ENCODE results near the gene SERINC1. TPM values are rescaled to one million over a fixed set of nuclear protein-coding genes. Genes with fewer than 3 reads are reported as not detected.
"Not testable (repeated sequence)": the region's sequence is repeated elsewhere in the genome, so short reads cannot be mapped to it uniquely, and the experiment has no call there.

Gene SERINC1
- total RNA-seq, 1 experiment from 2014 or later = 31.3 TPM

- TF ChIP-seq ARID4B (CRISPR knock-in tag; IDR thresholded peaks at IDR 0.05; ENCODE audit: borderline replicate concordance) (no peak), HMGXB4 (CRISPR knock-in tag; IDR thresholded peaks at IDR 0.05) (no peak), USF1 (CRISPR knock-in tag; IDR thresholded peaks at IDR 0.05) (no peak), GRHL2 (CRISPR knock-in tag; IDR thresholded peaks at IDR 0.05; ENCODE audit: insufficient replicate concordance, severe bottlenecking) (no peak), PRRX2 (CRISPR knock-in tag; IDR thresholded peaks at IDR 0.05) (no peak), ZMAT4 (CRISPR knock-in tag; IDR thresholded peaks at IDR 0.05) (no peak), ZNF532 (CRISPR knock-in tag; IDR thresholded peaks at IDR 0.05; ENCODE audit: borderline replicate concordance) (no peak), NFATC4 (CRISPR knock-in tag; IDR thresholded peaks at IDR 0.05) (no peak)
Measured at GRCh38 chr6:122511193-122511924, 39.8 kb upstream of the SERINC1 start (continued).

- Mint-ChIP-seq H3K9me3 (peaks cover 76% of the 10 kb centered on the region), H3K36me3 (peaks cover 76% of the 10 kb centered on the region)
- H3K27me3 Mint-ChIP-seq (ENCODE audit: low read depth); ATAC-seq; DNase-seq (ENCODE audit: low spot score); H3K4me1 Mint-ChIP-seq; CTCF ChIA-PET; H3K4me3 Mint-ChIP-seq; H3K27ac Mint-ChIP-seq; POLR2A ChIA-PET: not testable (repeated sequence)
Measured at GRCh38 chr6:122505170-122505569, 33.6 kb upstream of the SERINC1 start.

- peaks cover 93% of the 10 kb centered on the region for H3K9me3 Mint-ChIP-seq
- no peak overlapping the region for H3K27ac Mint-ChIP-seq
- POLR2A ChIA-PET = no interaction called here
- H3K27me3 Mint-ChIP-seq (ENCODE audit: low read depth) = peaks cover 5% of the 10 kb centered on the region
- no peaks in the 10 kb centered on the region for H3K4me1 Mint-ChIP-seq
- DNase-seq (ENCODE audit: low spot score) (no peak), ATAC-seq (no peak)
- H3K36me3 Mint-ChIP-seq = peaks cover 88% of the 10 kb centered on the region
- no peak overlapping the region for H3K4me3 Mint-ChIP-seq
- CTCF ChIA-PET = no interaction called here
- TF ChIP-seq ZNF425 (CRISPR knock-in tag; conservative IDR thresholded peaks at IDR 0.05) = no peak
- TF ChIP-seq MYBL2 (CRISPR knock-in tag; IDR thresholded peaks at IDR 0.05) = no peak
- no peak for TF ChIP-seq CDX4 (CRISPR knock-in tag; IDR thresholded peaks at IDR 0.05; ENCODE audit: borderline replicate concordance)
- TF ChIP-seq HMGA2 (CRISPR knock-in tag; IDR thresholded peaks at IDR 0.05) = no peak
- no peak for TF ChIP-seq SOX15 (CRISPR knock-in tag; IDR thresholded peaks at IDR 0.05)
- no peak for TF ChIP-seq NR1H2 (CRISPR knock-in tag; IDR thresholded peaks at IDR 0.05)
- no peak for TF ChIP-seq GABPB1 (CRISPR knock-in tag; IDR thresholded peaks at IDR 0.05)
- TF ChIP-seq ZNF121 (CRISPR knock-in tag; IDR thresholded peaks at IDR 0.05) = no peak
- no peak for TF ChIP-seq E2F5 (CRISPR knock-in tag; IDR thresholded peaks at IDR 0.05)
Measured at GRCh38 chr6:122501475-122501874, 29.9 kb upstream of the SERINC1 start.

All from WTC11 (cell line).